HG02938 (cell line): ENCODE measurements around the gene PARK7.
"Not testable (repeated sequence)": the region's sequence is repeated elsewhere in the genome, so short reads cannot be mapped to it uniquely, and the experiment has no call there.

Source experiments
- ATAC-seq: cut with Tn5 transposase; IDR thresholded peaks from one replicate; pipeline ENCODE4 v1.9.1; 2021; ENCODE audit warnings: mild to moderate bottlenecking, moderate library complexity; ENCODE audit not compliant: unreplicated experiment

PARK7 gene

GRCh38 chr1:7961216-7962013 lies at the start of gene PARK7:
TSS of gene PARK7 (plus strand) at chr1:7961711. CDS start at chr1:7962786, 1,075 bp downstream.
- ATAC-seq = peak; percentile 93

- no peak for ATAC-seq
These were observed 49.4 kb upstream of the PARK7 start for GRCh38 chr1:7912145-7912544.

GRCh38 chr1:7912743-7913557 lies 48.6 kb upstream of the PARK7 start:
- no peak for ATAC-seq

DNA sequence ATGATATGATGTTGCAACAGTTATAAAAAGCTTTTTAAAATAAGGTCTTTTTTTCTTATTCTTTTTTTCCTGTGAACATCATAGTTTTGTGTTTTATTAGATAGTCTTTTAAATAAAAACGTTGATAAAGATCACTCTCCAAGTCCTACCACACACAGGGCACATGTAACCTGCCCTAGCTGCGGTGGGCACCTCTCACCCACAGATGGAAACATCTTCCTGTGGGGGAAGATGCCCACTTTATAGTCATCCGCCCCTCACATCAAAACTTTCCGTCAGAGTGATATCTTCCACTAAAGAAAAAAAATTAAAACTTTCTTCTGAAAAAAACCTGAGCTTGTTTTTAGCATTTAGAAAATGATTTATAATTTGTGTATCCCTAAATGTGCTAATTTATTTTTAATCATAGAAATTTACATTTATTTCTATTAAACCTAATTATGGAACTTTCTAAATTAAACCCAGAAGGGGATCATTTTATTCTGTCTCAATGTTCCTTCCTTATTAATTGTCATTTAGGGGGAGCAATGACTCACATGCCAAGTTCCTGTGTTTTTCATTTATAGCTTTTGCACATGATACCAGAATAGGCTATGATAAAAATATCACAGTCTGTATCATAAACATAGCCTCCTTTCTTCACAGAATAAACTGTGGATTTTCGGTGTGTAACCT lies 45.5 kb upstream of the PARK7 start:
- no peak for ATAC-seq

- ATAC-seq = no peak
These were observed 45.0 kb upstream of the PARK7 start for GRCh38 chr1:7916501-7916830.

- not testable (repeated sequence) for ATAC-seq
These were observed 43.5 kb upstream of the PARK7 start for GRCh38 chr1:7917971-7918370.

DNA sequence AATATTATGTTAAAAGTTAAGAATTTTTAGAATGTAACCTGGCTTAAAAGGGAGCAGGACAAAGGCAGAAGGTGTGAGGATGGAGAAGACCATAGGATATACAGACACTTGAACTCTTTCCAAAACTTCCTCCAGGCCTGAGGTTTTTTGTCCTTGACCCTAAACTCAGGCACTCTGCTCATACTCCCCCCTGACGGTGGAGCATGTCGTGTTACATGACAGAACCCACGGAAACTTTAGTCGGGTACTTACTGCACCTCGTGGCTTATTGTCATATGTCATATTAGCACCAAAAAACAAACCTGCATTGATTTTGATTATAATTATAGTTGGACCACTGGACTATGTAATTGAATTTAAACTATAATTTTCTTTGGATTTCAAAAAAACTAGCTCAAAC lies 41.6 kb upstream of the PARK7 start:
- ATAC-seq = no peak

DNA sequence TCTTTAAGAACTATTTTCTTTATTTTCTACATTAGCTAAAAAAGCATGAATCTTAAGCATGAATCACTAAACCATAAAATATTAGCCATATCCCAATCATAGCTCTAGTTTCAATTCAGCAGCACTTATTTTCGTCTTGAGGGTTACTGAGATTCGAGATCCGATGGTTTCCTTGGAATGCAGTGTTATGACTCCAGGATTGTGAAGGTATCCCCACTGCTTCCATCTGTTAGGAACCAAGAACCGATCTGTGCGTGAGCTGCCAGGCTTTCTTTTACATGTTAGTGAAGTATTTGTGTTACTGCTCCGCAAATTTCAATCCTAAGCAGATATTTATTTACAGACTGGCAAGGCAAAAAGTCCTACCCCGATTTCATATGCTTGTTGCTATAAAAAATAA lies 39.7 kb upstream of the PARK7 start:
- ATAC-seq = no peak

DNA sequence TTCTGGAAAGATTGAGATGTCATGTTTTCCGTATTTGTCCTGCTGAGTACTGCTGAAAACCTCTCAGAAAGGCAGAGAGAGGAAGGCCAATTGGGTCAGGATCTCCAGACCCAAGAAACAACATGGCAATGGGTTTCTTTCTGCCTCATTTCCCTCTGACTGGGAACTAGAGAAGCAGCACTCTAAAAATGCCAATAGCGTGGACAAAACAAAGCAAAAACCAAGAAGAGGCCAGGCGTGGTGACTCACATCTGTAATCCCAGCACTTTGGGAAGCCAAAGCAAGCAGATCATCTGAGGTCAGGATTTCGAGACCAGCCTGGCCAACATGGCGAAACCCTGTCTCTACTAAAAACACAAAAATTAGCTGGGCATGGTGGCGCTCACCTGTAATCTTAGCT lies 39.2 kb upstream of the PARK7 start:
- no peak for ATAC-seq

DNA sequence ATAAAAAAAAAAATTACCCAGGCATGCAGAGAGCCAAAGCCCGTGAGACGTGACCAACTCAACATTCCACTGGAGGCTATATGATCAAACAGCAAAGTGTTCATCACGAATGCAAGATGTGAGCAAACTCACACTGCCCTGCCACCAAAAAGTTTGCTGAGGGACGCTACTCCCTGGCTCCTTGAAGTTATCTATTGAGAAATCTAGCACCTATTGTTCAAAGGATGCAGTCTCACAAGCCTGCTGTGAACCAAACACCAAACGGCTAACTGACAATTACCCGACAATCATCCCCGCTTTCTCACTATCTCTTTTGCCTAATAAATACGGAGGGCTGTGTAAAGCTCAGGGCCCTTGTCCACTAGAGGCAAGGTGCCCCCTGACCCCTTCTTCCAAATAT lies 34.5 kb upstream of the PARK7 start:
- ATAC-seq = not testable (repeated sequence)

- ATAC-seq = no peak
These were observed 33.3 kb upstream of the PARK7 start for GRCh38 chr1:7928247-7928646.

DNA sequence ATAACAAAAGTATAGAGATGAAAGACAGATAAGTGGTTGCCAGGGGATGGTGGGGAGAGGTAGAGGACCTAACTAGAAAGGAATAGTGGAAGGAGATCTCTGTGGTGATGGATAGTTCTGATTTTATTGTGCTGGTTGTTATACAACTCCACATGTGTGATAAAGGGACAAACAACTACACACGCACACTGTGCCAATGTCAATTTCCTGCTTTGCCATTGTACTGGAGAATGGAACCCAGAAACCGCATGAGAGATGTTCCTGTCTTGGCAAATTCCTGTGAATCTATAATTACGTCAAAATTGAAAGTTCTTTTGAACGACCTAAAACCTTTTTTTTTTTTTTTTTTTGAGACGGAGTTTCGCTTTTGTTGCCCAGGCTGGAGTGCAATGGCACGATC lies 31.9 kb upstream of the PARK7 start:
- ATAC-seq = no peak

- no peak for ATAC-seq
These were observed 30.7 kb upstream of the PARK7 start for GRCh38 chr1:7930645-7931445.

DNA sequence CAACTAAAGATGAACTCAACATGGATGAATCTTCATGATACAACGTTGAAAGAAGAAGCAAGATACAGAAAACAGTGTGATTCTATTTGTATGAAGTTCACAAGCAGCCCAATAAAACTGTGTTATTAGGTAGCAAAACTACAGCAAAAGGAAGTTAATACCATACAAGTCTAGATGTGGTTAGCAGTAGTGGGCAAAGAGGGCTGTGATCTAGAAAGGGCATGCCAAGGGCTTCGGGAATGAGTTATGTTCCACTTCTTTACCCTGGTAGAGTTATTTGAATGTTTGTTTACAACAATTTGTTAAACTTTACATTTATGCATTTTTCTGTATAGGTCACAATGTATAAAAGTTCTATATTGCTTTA lies 30.1 kb upstream of the PARK7 start:
- ATAC-seq = no peak

GRCh38 chr1:7932524-7933138 lies 28.9 kb upstream of the PARK7 start:
- ATAC-seq = no peak

- ATAC-seq = no peak
These were observed 23.4 kb upstream of the PARK7 start for GRCh38 chr1:7938070-7938469.

DNA sequence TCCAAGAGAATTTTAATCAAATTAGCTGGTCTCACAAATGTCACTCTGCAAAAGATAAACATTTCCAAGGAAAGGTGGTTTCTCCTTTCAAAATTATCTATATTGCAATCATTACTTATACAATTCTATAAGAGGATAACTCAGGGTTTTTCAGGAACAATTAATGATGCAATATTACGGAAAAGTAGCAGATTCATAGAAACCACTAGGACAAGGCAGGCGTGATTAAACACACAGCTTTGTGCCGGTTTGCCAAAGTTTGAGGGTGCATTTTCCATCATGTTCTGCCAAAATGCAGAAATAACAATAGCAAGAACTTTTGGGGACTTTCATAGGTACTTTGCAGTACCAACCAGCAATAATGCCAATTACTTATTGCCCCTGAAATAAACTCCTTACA lies 21.5 kb upstream of the PARK7 start:
- no peak for ATAC-seq

DNA sequence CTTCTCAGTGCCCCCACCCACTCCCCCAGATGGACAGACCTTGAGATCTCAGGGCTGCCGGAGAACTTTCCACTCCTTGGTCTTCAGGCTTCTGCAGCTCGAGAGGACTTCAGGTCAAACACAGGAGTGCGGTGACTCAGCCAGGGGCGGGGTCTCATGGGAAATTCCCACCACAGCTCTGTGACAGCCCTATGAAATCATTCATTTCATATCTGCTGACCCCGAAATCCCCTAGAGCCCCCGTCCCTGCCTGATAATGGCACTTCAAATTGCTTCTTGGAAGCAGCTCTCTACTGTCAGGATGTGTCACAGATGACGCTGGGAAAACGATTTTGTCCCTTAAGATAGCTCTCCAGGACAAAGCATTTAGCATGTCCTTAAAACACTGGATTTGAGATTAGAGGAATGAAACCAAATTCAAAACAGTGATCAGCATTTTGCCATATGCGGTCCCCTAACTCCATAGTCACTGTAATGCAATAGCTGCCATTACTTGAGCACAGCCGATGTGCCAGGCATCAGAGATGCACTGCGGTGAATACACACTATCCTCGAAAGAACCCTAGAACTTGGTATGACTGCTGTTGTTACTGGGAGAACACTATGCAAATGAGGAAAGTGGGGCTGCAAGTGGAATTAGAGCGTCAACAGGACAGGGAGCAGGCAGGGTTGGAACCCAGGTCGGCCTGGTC lies 20.6 kb upstream of the PARK7 start, which contains the start of gene TNFRSF9:
TNFRSF9 (minus strand) TSS at position 95 of the 692 bp plus-strand sequence. CDS start 845 bp downstream, outside the sequence.
- no peak for ATAC-seq

- no peak for ATAC-seq
These were observed 20.1 kb upstream of the PARK7 start for GRCh38 chr1:7941437-7941793.
